Calu3 (cell line): Measurements from ENCODE around the gene FGD5. TPM values are rescaled to one million over a fixed set of nuclear protein-coding genes. Genes with fewer than 3 reads are reported as not detected.

ENCODE experiments used
- BruUV-seq: library from RNA; stranded (reverse); fragments of 400-500 nt; replicated peaks from 2 replicates; lab custom pipeline; 2021; lab: Mats Ljungman, UMichigan
- CTCF ChIA-PET: fragments of 300-600 bp; sonication (Branson Sonifier 250); formaldehyde crosslinking; loops from one replicate; lab custom pipeline; 2022; ENCODE audit warnings: antibody characterized with exemption; lab: Charles Lee
- DNase-seq: peaks from one replicate; pipeline ENCODE4 v3.0.0; 2022
- H3K27ac Mint-ChIP-seq: one replicate; pipeline ENCODE4 v1.8.0; 2022; ENCODE audit warnings: mixed read lengths; ENCODE audit not compliant: unreplicated experiment
- H3K27me3 Mint-ChIP-seq: one replicate; pipeline ENCODE4 v1.8.0; 2022; ENCODE audit warnings: mixed read lengths; ENCODE audit not compliant: unreplicated experiment
- H3K36me3 Mint-ChIP-seq: one replicate; pipeline ENCODE4 v1.8.0; 2022; ENCODE audit warnings: mild to moderate bottlenecking, moderate library complexity, mixed read lengths; ENCODE audit not compliant: insufficient read depth, unreplicated experiment
- H3K4me1 Mint-ChIP-seq: one replicate; pipeline ENCODE4 v1.8.0; 2022; ENCODE audit warnings: mild to moderate bottlenecking, low read depth, mixed read lengths; ENCODE audit not compliant: unreplicated experiment
- H3K4me3 Mint-ChIP-seq: one replicate; pipeline ENCODE4 v1.8.0; 2022; ENCODE audit warnings: mild to moderate bottlenecking, low read depth, moderate library complexity, mixed read lengths; ENCODE audit not compliant: unreplicated experiment
- H3K9me3 Mint-ChIP-seq: one replicate; pipeline ENCODE4 v1.8.0; 2022; ENCODE audit warnings: low read depth, mixed read lengths; ENCODE audit not compliant: unreplicated experiment
- CTCF ChIP-seq: fragments of 200-600 bp; IDR thresholded peaks from one replicate; pipeline ENCODE4 v1.8.0; 2022; ENCODE audit warnings: antibody characterized with exemption; ENCODE audit not compliant: unreplicated experiment
- intact Hi-C: fragments of 100-400 bp; cut with micrococcal nuclease; formaldehyde crosslinking; loops from one replicate; pipeline ENCODE4 v1.10.0; 2022; ENCODE audit not compliant: unreplicated experiment
- total RNA-seq: library from RNA; stranded (reverse); gene quantifications from 2 replicates; pipeline ENCODE4 v1.2.3, GENCODE V29; 2022

The FGD5 gene
- total RNA-seq, 1 experiment from 2014 or later: not detected

- Mint-ChIP-seq H3K9me3 (no peaks in the 10 kb centered on the region), H3K36me3 (no peaks in the 10 kb centered on the region), H3K4me1 (peaks cover 35% of the 10 kb centered on the region), H3K27ac (no peak overlapping the region), H3K27me3 (peaks cover 22% of the 10 kb centered on the region), H3K4me3 (no peak overlapping the region)
- TF ChIP-seq CTCF: no peak
- intact Hi-C loops: no loop called here
- CTCF ChIA-PET: no interaction called here
- BruUV-seq: no TSS peak
- peak; percentile 21 for DNase-seq
Observed at GRCh38 chr3:14804835-14805780, 13.7 kb upstream of the FGD5 start.

- H3K27ac Mint-ChIP-seq: no peak overlapping the region
- no TSS peak for BruUV-seq
Observed at GRCh38 chr3:14805961-14806537, 12.7 kb upstream of the FGD5 start.

GRCh38 chr3:14806641-14807263 is 12.0 kb upstream of the FGD5 start:
- Mint-ChIP-seq H3K27ac (no peak overlapping the region), H3K9me3 (no peaks in the 10 kb centered on the region), H3K4me3 (no peak overlapping the region), H3K36me3 (peaks cover 4% of the 10 kb centered on the region), H3K4me1 (peaks cover 35% of the 10 kb centered on the region), H3K27me3 (peaks cover 33% of the 10 kb centered on the region)
- no TSS peak for BruUV-seq
- DNase-seq: peak; percentile 35
- no peak for TF ChIP-seq CTCF
- CTCF ChIA-PET: interaction anchor here (0.6 to 1.0 kb wide), 4 partner anchors 26 to 132 kb away, joined by 3 to 4 read pairs (median 4); partner anchors contain the start of gene C3orf20
- intact Hi-C loops: no loop called here

More at GRCh38 chr3:14805961-14806537, 12.7 kb upstream of the FGD5 start:
- TF ChIP-seq CTCF: no peak
- CTCF ChIA-PET: interaction anchor here (1.0 kb wide), 2 partner anchors 25 to 115 kb away, joined by 4 read pairs; no protein-coding TSS in a partner anchor
- H3K36me3 Mint-ChIP-seq: peaks cover 1% of the 10 kb centered on the region
- no peak for DNase-seq
- H3K4me3 Mint-ChIP-seq: no peak overlapping the region
- no peaks in the 10 kb centered on the region for H3K9me3 Mint-ChIP-seq
- intact Hi-C loops: no loop called here
- peaks cover 26% of the 10 kb centered on the region for H3K27me3 Mint-ChIP-seq
- peaks cover 35% of the 10 kb centered on the region for H3K4me1 Mint-ChIP-seq

- H3K4me1 Mint-ChIP-seq: peaks cover 32% of the 10 kb centered on the region
- H3K27me3 Mint-ChIP-seq: peaks cover 46% of the 10 kb centered on the region
- no peak for DNase-seq
- no TSS peak for BruUV-seq
- H3K4me3 Mint-ChIP-seq: no peak overlapping the region
- intact Hi-C loops: no loop called here
- H3K27ac Mint-ChIP-seq: no peak overlapping the region
- H3K9me3 Mint-ChIP-seq: no peaks in the 10 kb centered on the region
- TF ChIP-seq CTCF: no peak
- H3K36me3 Mint-ChIP-seq: peaks cover 4% of the 10 kb centered on the region
- CTCF ChIA-PET: no interaction called here
Observed at GRCh38 chr3:14808025-14808424, 10.7 kb upstream of the FGD5 start.
